GM23248 (cell line): Measurements from ENCODE around the gene RNF149. TPM values are rescaled to one million over a fixed set of nuclear protein-coding genes. Genes with fewer than 3 reads are reported as not detected.

ENCODE experiments used
- DNase-seq: peaks from one replicate; pipeline ENCODE4 v3.0.0-alpha.2; 2015
- H2AFZ ChIP-seq: fragments of 200-600 bp; sonication (generic); 2 replicates; pipeline ENCODE4 v1.6.1; 2016; ENCODE audit warnings: antibody characterized with exemption
- H3F3A ChIP-seq: fragments of 200-600 bp; sonication (generic); 2 replicates; pipeline ENCODE4 v1.6.1; 2016; ENCODE audit warnings: mild to moderate bottlenecking, antibody characterized with exemption, mixed run types; ENCODE audit not compliant: insufficient read depth
- H3K27ac ChIP-seq: fragments of 200-600 bp; sonication (generic); 2 replicates; pipeline ENCODE4 v1.5.1; 2016; ENCODE audit warnings: mild to moderate bottlenecking
- H3K27me3 ChIP-seq: fragments of 200-600 bp; sonication (generic); replicated peaks from 2 replicates; pipeline ENCODE4 v1.6.1; 2016; ENCODE audit warnings: mild to moderate bottlenecking; ENCODE audit not compliant: insufficient read depth
- H3K36me3 ChIP-seq: fragments of 200-600 bp; sonication (generic); 2 replicates; pipeline ENCODE4 v1.6.1; 2016; ENCODE audit warnings: low read depth, mild to moderate bottlenecking
- H3K4me1 ChIP-seq: fragments of 200-600 bp; sonication (generic); 2 replicates; pipeline ENCODE4 v1.6.1; 2016; ENCODE audit warnings: mild to moderate bottlenecking; ENCODE audit not compliant: insufficient read depth
- H3K4me2 ChIP-seq: fragments of 200-600 bp; sonication (generic); one replicate; pipeline ENCODE4 v1.6.1; 2016; ENCODE audit warnings: mild to moderate bottlenecking; ENCODE audit not compliant: unreplicated experiment
- H3K4me3 ChIP-seq: fragments of 200-600 bp; sonication (generic); 2 replicates; pipeline ENCODE4 v1.5.1; 2016; ENCODE audit warnings: mild to moderate bottlenecking
- H3K79me2 ChIP-seq: fragments of 200-600 bp; sonication (generic); 2 replicates; pipeline ENCODE4 v1.6.1; 2016; ENCODE audit warnings: mild to moderate bottlenecking; ENCODE audit not compliant: insufficient read depth
- H3K9ac ChIP-seq: fragments of 200-600 bp; sonication (generic); 2 replicates; pipeline ENCODE4 v1.6.1; 2016; ENCODE audit warnings: mild to moderate bottlenecking
- H3K9me2 ChIP-seq: fragments of 200-600 bp; sonication (generic); 2 replicates; pipeline ENCODE4 v1.6.1; 2016; ENCODE audit warnings: mixed run types, mild to moderate bottlenecking, moderate library complexity; ENCODE audit not compliant: insufficient read depth
- H3K9me3 ChIP-seq: fragments of 200-600 bp; sonication (generic); one replicate; pipeline ENCODE4 v1.6.1; 2017; ENCODE audit warnings: low read depth
- H4K20me1 ChIP-seq: fragments of 200-600 bp; sonication (generic); 2 replicates; pipeline ENCODE4 v1.6.0; 2016; ENCODE audit not compliant: insufficient read depth
- EZH2 ChIP-seq: fragments of 200-600 bp; sonication (generic); IDR thresholded peaks from 2 replicates; pipeline ENCODE4 v1.6.1; 2018; ENCODE audit warnings: antibody characterized with exemption, mild to moderate bottlenecking; ENCODE audit not compliant: insufficient read depth, poor library complexity, severe bottlenecking
- EZH2phosphoT487 ChIP-seq: fragments of 200-600 bp; sonication (generic); IDR thresholded peaks from 2 replicates; pipeline ENCODE4 v1.6.1; 2018; ENCODE audit warnings: antibody characterized with exemption, moderate library complexity, mild to moderate bottlenecking, low read depth; ENCODE audit not compliant: insufficient read depth
- WGBS, 2 experiments: methylation state at CpG; one replicate each; pipeline ENCODE4 v1.1.6; 2015 to 2017; ENCODE audit warnings: low lambda C conversion rate in 2 of 2, low coverage in 1 of 2; ENCODE audit errors: missing lambda C conversion rate in 2 of 2; 5-methylcytosine and 5-hydroxymethylcytosine counted together
- in situ Hi-C: fragments of 300-500 bp; cut with MboI; formaldehyde crosslinking; loops from 2 replicates; pipeline ENCODE4 v1.15.0; 2020
- polyA plus RNA-seq: library from polyadenylated mRNA; unstranded; fragments of >200 nt; fragmentation: Nextera tagmentation; extraction: Ambion mirVana; gene quantifications from 2 replicates; pipeline ENCODE4 v1.2.1, GENCODE V29; 2016
- total RNA-seq: library from RNA; depleted of rRNA; stranded (reverse); fragments of >200 nt; shearing (Covaris generic); gene quantifications from 2 replicates; pipeline ENCODE4 v1.2.3, GENCODE V29; 2014

The RNF149 gene
- total and polyA plus RNA-seq, 2 experiments from 2014 or later, result 51.9 to 58.1 TPM

GRCh38 chr2:101330253-101330933, 21.9 kb upstream of the RNF149 start:
- no peak for DNase-seq
- Histone ChIP-seq H3K4me1 (peaks cover 6% of the 10 kb centered on the region; the same call in 1 of the 2 replicates), H4K20me1 (no peaks in the 10 kb centered on the region), H3K36me3 (no peaks in the 10 kb centered on the region), H2AFZ (no peak overlapping the region), H3K79me2 (no peaks in the 10 kb centered on the region), H3K4me2 (no peak overlapping the region), H3K27ac (no peak overlapping the region), H3K9me3 (no peaks in the 10 kb centered on the region), H3K4me3 (no peak overlapping the region), H3K9ac (no peak overlapping the region), H3F3A (peaks cover 7% of the 10 kb centered on the region), H3K9me2 (no peaks in the 10 kb centered on the region), H3K27me3 (no peaks in the 10 kb centered on the region)
- 93 to 94% methylated on average over 12 of the region's 12 CpGs for WGBS, 2 experiments
- TF ChIP-seq EZH2phosphoT487, result no peak
- TF ChIP-seq EZH2, result no peak
- in situ Hi-C loops, result no loop called here

GRCh38 chr2:101329026-101329425, 20.5 kb upstream of the RNF149 start:
- Histone ChIP-seq H3K4me1 (peaks cover 6% of the 10 kb centered on the region; the same call in 1 of the 2 replicates), H3K4me3 (no peak overlapping the region), H3K9me2 (no peaks in the 10 kb centered on the region), H3K9ac (no peak overlapping the region), H3K4me2 (no peak overlapping the region), H3K79me2 (no peaks in the 10 kb centered on the region), H3K9me3 (no peaks in the 10 kb centered on the region), H2AFZ (peak overlapping the region; percentile 85), H3K36me3 (no peaks in the 10 kb centered on the region), H3F3A (peaks cover 7% of the 10 kb centered on the region), H4K20me1 (no peaks in the 10 kb centered on the region), H3K27ac (no peak overlapping the region), H3K27me3 (no peaks in the 10 kb centered on the region)
- peak; percentile 24 for DNase-seq
- TF ChIP-seq EZH2phosphoT487, result no peak
- TF ChIP-seq EZH2, result no peak
- in situ Hi-C loops, result no loop called here
- 79 to 89% methylated on average over 4 of the region's 4 CpGs for WGBS, 2 experiments

GRCh38 chr2:101328474-101329007, 20.0 kb upstream of the RNF149 start:
- H3K36me3 ChIP-seq, result no peaks in the 10 kb centered on the region
- H3K9ac ChIP-seq, result no peak overlapping the region
- DNase-seq, result peak; percentile 55
- no peaks in the 10 kb centered on the region for H4K20me1 ChIP-seq
- in situ Hi-C loops, result no loop called here
- H3K4me3 ChIP-seq, result no peak overlapping the region
- H3K4me1 ChIP-seq, result peaks cover 6% of the 10 kb centered on the region; the same call in 1 of the 2 replicates
- H3K9me3 ChIP-seq, result no peaks in the 10 kb centered on the region
- H3F3A ChIP-seq, result peaks cover 7% of the 10 kb centered on the region
- H3K4me2 ChIP-seq, result no peak overlapping the region
- no peak overlapping the region for H3K27ac ChIP-seq
- 5 to 6% methylated on average over 3 of the region's 3 CpGs for WGBS, 2 experiments
- no peaks in the 10 kb centered on the region for H3K79me2 ChIP-seq
- TF ChIP-seq EZH2, result no peak
- H2AFZ ChIP-seq, result peak overlapping the region; percentile 85
- no peaks in the 10 kb centered on the region for H3K9me2 ChIP-seq
- no peaks in the 10 kb centered on the region for H3K27me3 ChIP-seq

DNA sequence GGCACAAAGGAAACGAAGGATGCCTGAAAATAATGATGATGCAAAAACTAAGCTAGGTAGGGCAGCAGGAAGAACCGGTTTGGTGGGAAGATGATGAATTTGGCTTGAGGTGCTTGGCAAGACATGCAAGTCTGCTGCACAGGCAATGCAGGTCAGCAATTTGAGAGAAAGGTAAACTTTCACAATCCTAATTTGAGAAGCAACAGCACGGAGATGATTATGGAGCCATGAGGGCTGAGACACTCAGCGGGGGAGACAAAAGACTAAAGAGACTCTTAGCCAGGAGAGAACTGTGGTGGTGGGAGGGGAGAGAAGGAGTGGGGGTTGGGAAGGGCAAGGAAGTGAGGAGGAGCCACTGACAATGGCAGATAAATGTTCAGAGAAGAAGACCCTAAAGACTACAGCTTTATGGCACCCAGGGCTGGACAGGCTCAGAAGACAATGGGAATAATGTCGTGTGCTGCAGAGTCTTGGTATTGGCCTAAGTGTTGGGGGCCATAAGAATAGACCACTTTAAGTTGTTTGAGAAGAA, 19.4 kb upstream of the RNF149 start:
- in situ Hi-C loops, result no loop called here
- H2AFZ ChIP-seq, result peak overlapping the region; percentile 85
- no peaks in the 10 kb centered on the region for H3K9me2 ChIP-seq
- H3F3A ChIP-seq, result peaks cover 7% of the 10 kb centered on the region
- no peak overlapping the region for H3K27ac ChIP-seq
- TF ChIP-seq EZH2phosphoT487 (no peak), EZH2 (no peak)
- no peaks in the 10 kb centered on the region for H3K79me2 ChIP-seq
- H3K4me2 ChIP-seq, result no peak overlapping the region
- H3K9me3 ChIP-seq, result no peaks in the 10 kb centered on the region
- H3K4me3 ChIP-seq, result no peak overlapping the region
- H3K9ac ChIP-seq, result no peak overlapping the region
- 66 to 70% methylated on average over 5 of the region's 5 CpGs for WGBS, 2 experiments
- H3K27me3 ChIP-seq, result no peaks in the 10 kb centered on the region
- H4K20me1 ChIP-seq, result no peaks in the 10 kb centered on the region
- no peak for DNase-seq
- no peaks in the 10 kb centered on the region for H3K36me3 ChIP-seq
- H3K4me1 ChIP-seq, result peaks cover 6% of the 10 kb centered on the region; the same call in 1 of the 2 replicates
